Left lung (tissue), 10 donors: ENCODE measurements around the gene MIOX. TPM values are rescaled to one million over a fixed set of nuclear protein-coding genes. Genes with fewer than 3 reads are reported as not detected.
A peak's percentile ranks its signal among the peaks of the same experiment; 100 is the strongest.

Experiments
- ATAC-seq: fragments of 200-7000 bp; cut with Tn5 transposase; one replicate; pipeline ENCODE4 v1.9.1; 2020; ENCODE audit warnings: moderate library complexity
- DNase-seq, 4 donors: peaks; one replicate each; pipeline ENCODE4 v3.0.0-alpha.2; 2013 to 2020
- H3K27ac ChIP-seq, 2 donors: fragments of 200-600 bp; sonication (generic) in 1 of 2; one replicate each; pipeline versions ENCODE4 v1.5.0 to v1.8.0; 2020 to 2021
- H3K27me3 ChIP-seq, 2 donors: fragments of 200-600 bp; sonication (generic) in 1 of 2; one replicate each; pipeline versions ENCODE4 v1.5.0 to v1.8.0; 2020 to 2021
- H3K36me3 ChIP-seq, 2 donors: fragments of 200-600 bp; sonication (generic) in 1 of 2; one replicate each; pipeline versions ENCODE4 v1.5.0 to v1.8.0; 2020 to 2021
- H3K4me1 ChIP-seq, 2 donors: fragments of 200-600 bp; one replicate each; pipeline ENCODE4 v1.8.0; 2021
- H3K4me3 ChIP-seq, 2 donors: fragments of 200-600 bp; sonication (generic) in 1 of 2; one replicate each; pipeline versions ENCODE4 v1.5.0 to v1.8.0; 2020 to 2021; ENCODE audit warnings: mild to moderate bottlenecking in 1 of 2
- H3K9me3 ChIP-seq, 2 donors: fragments of 200-600 bp; sonication (generic) in 1 of 2; one replicate each; pipeline versions ENCODE4 v1.5.0 to v1.8.0; 2020 to 2021
- intact Hi-C, 2 donors: fragments of 100-400 bp; cut with DNase I; formaldehyde crosslinking; loops; one replicate each; pipeline versions ENCODE4 v1.11.2 to v1.14.2; 2022
- polyA plus RNA-seq, 6 donors: library from polyadenylated mRNA; unstranded; fragments of 120-200 nt; gene quantifications; one replicate each; pipeline ENCODE4 v1.2.1, GENCODE V29; 2013; ENCODE audit not compliant: insufficient read length in 6 of 6
- total RNA-seq, 2 donors: library from RNA; stranded (reverse); fragmentation: NEBNext Ultra II Directional; extraction: Animal tissue kit (Norgen Biotek cat#: 25700); gene quantifications; one replicate each; pipeline ENCODE4 v1.2.1, GENCODE V29; 2021
- TF ChIP-seq, protein P1 (sequence below), 2 donors: fragments of 200-600 bp; sonication (generic) in 1 of 2; IDR thresholded peaks; one replicate each; pipeline versions ENCODE4 v1.5.0 to v1.8.0; 2021; ENCODE audit warnings: antibody characterized with exemption in 2 of 2
- donor health status: DM: no; HTN: yes; CAD: no.
- donor health status: DM: no; HTN: no; CAD: no.

Gene MIOX
- total and polyA plus RNA-seq, 8 donors = 0.12 to 0.27 (median 0.15) TPM; not detected in 3

DNA sequence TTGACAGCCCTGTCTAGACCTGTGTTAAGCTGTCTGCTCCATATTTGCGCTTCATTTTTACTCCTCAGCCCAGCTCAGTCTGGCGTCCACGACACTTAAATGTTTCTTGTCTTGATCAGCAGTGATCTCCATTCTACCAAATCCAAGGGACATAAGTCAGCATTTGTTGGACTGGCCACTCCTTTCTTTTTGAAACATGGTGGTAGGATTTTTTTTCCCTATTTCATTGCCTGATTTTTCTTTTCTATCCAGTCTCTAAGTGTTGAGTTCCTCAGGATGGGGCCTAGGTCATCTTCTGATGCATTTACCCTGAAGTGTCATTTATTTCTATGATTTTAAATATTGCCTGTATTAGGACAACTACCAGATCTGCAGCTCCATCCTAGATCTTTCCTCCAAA lies 22.2 kb downstream of the MIOX start:
- no peak for ATAC-seq
- DNase-seq = no peak
- H3K4me3 ChIP-seq = peak overlapping the region; percentile 72 to 78

DNA sequence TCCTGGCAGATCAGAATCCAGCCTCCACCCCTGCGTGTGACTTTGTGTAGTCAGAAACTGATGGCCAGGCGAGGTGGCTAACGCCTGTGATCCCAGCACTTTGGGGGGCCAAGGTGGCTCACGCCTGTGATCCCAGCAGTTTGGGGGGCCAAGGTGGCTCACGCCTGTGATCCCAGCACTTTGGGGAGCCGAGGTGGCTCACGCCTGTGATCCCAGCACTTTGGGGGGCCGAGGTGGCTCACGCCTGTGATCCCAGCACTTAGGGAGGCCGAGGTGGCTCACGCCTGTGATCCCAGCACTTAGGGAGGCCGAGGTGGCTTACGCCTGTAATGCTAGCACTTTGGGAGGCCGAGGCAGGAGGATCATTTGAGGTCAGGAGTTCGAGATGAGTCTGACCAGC lies 26.5 kb downstream of the MIOX start:
- peaks cover 0 to 29% of the 10 kb centered on the region in 2 donors for H3K36me3 ChIP-seq
- no peaks in the 10 kb centered on the region for H3K27me3 ChIP-seq
- ATAC-seq (no peak), DNase-seq (no peak)
- H3K27ac ChIP-seq = no peak overlapping the region
- H3K9me3 ChIP-seq = no peaks in the 10 kb centered on the region
- TF ChIP-seq, protein P1, sequence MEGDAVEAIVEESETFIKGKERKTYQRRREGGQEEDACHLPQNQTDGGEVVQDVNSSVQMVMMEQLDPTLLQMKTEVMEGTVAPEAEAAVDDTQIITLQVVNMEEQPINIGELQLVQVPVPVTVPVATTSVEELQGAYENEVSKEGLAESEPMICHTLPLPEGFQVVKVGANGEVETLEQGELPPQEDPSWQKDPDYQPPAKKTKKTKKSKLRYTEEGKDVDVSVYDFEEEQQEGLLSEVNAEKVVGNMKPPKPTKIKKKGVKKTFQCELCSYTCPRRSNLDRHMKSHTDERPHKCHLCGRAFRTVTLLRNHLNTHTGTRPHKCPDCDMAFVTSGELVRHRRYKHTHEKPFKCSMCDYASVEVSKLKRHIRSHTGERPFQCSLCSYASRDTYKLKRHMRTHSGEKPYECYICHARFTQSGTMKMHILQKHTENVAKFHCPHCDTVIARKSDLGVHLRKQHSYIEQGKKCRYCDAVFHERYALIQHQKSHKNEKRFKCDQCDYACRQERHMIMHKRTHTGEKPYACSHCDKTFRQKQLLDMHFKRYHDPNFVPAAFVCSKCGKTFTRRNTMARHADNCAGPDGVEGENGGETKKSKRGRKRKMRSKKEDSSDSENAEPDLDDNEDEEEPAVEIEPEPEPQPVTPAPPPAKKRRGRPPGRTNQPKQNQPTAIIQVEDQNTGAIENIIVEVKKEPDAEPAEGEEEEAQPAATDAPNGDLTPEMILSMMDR (IDR thresholded peaks at IDR 0.05) = no peak
- peaks cover 10 to 19% of the 10 kb centered on the region in 2 donors for H3K4me1 ChIP-seq
- no peak overlapping the region for H3K4me3 ChIP-seq
- intact Hi-C loops = no loop called here

More for the DNA sequence above, 22.2 kb downstream of the MIOX start:
- intact Hi-C loops = loop anchor here in 1 of 2 donors (10.0 kb wide), 1 partner anchor 86 kb away; no protein-coding TSS in a partner anchor
- peak overlapping the region; percentile 82 to 90 for H3K27ac ChIP-seq
- no peaks in the 10 kb centered on the region for H3K27me3 ChIP-seq
- H3K9me3 ChIP-seq = no peaks in the 10 kb centered on the region
- TF ChIP-seq, protein P1 (IDR thresholded peaks at IDR 0.05) = no peak
- peaks cover 0 to 20% of the 10 kb centered on the region in 2 donors for H3K36me3 ChIP-seq
- peaks cover 17 to 36% of the 10 kb centered on the region in 2 donors for H3K4me1 ChIP-seq

- TF ChIP-seq, protein P1 (IDR thresholded peaks at IDR 0.05) = no peak
- Histone ChIP-seq H3K27ac (no peak overlapping the region), H3K27me3 (no peaks in the 10 kb centered on the region), H3K9me3 (no peaks in the 10 kb centered on the region), H3K36me3 (peaks cover 0 to 58% of the 10 kb centered on the region in 2 donors), H3K4me3 (no peak overlapping the region), H3K4me1 (peaks cover 0 to 6% of the 10 kb centered on the region in 2 donors)
- DNase-seq = no peak
- intact Hi-C loops = no loop called here
- ATAC-seq = no peak
Measured at GRCh38 chr22:50516068-50516467, 29.4 kb downstream of the MIOX start.

DNA sequence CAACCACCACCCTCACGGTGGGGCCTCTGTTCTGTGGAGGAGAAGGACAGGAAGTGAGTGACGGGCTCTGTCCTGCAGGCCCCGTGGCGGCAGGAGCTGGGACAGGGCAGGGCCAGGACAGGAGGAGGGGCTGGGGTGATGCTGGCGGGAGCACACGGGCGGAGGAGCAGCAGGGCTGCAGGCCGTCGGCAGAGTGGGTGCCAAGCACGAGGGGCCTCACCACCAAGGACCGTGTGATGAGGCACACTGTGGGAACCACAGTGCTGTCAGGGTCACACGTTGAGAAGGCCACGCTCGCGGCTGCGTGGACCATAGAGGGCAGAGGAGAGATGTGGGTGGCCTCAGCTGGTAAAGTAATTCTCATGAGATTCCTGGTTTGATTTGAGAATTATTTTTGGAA lies 30.2 kb downstream of the MIOX start:
- H3K4me1 ChIP-seq = peaks cover 0 to 6% of the 10 kb centered on the region in 2 donors
- TF ChIP-seq, protein P1 (IDR thresholded peaks at IDR 0.05) = no peak
- peaks cover 0 to 67% of the 10 kb centered on the region in 2 donors for H3K36me3 ChIP-seq
- ATAC-seq = no peak
- no peak overlapping the region for H3K4me3 ChIP-seq
- no peak overlapping the region for H3K27ac ChIP-seq
- H3K9me3 ChIP-seq = no peaks in the 10 kb centered on the region
- intact Hi-C loops = no loop called here
- H3K27me3 ChIP-seq = no peaks in the 10 kb centered on the region
- DNase-seq = no peak

- TF ChIP-seq, protein P1 (IDR thresholded peaks at IDR 0.05) = no peak
- Histone ChIP-seq H3K27me3 (no peaks in the 10 kb centered on the region), H3K27ac (no peak overlapping the region), H3K4me3 (no peak overlapping the region), H3K4me1 (no peaks in the 10 kb centered on the region), H3K9me3 (no peaks in the 10 kb centered on the region), H3K36me3 (peaks cover 0 to 74% of the 10 kb centered on the region in 2 donors)
- ATAC-seq (no peak), DNase-seq (no peak)
- intact Hi-C loops = no loop called here
Measured at GRCh38 chr22:50517495-50518260, 31.0 kb downstream of the MIOX start.
